Measurements from ENCODE around the gene NHSL1.

NHSL1 gene

GRCh38 chr6:138468320-138469015 is 30.8 kb downstream of the NHSL1 start:
- TF ChIP-seq POLR2AphosphoS5 (IDR thresholded peaks at IDR 0.05; ENCODE audit: low read depth, low read length), result no peak
- no peak for TF ChIP-seq SIN3A (IDR thresholded peaks at IDR 0.05; ENCODE audit: borderline replicate concordance, insufficient read depth, low read length)
- no peak for TF ChIP-seq FOXP2 (optimal IDR thresholded peaks at IDR 0.05; ENCODE audit: borderline replicate concordance, extremely low read depth, extremely low read length, insufficient read depth)
- TF ChIP-seq TAF1 (IDR thresholded peaks at IDR 0.05; ENCODE audit: borderline replicate concordance, insufficient read depth, low read length), result no peak
- TF ChIP-seq, protein P1, sequence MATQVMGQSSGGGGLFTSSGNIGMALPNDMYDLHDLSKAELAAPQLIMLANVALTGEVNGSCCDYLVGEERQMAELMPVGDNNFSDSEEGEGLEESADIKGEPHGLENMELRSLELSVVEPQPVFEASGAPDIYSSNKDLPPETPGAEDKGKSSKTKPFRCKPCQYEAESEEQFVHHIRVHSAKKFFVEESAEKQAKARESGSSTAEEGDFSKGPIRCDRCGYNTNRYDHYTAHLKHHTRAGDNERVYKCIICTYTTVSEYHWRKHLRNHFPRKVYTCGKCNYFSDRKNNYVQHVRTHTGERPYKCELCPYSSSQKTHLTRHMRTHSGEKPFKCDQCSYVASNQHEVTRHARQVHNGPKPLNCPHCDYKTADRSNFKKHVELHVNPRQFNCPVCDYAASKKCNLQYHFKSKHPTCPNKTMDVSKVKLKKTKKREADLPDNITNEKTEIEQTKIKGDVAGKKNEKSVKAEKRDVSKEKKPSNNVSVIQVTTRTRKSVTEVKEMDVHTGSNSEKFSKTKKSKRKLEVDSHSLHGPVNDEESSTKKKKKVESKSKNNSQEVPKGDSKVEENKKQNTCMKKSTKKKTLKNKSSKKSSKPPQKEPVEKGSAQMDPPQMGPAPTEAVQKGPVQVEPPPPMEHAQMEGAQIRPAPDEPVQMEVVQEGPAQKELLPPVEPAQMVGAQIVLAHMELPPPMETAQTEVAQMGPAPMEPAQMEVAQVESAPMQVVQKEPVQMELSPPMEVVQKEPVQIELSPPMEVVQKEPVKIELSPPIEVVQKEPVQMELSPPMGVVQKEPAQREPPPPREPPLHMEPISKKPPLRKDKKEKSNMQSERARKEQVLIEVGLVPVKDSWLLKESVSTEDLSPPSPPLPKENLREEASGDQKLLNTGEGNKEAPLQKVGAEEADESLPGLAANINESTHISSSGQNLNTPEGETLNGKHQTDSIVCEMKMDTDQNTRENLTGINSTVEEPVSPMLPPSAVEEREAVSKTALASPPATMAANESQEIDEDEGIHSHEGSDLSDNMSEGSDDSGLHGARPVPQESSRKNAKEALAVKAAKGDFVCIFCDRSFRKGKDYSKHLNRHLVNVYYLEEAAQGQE (IDR thresholded peaks at IDR 0.05; ENCODE audit: insufficient read depth in 1 of 2, low read depth in 2 of 2, low read length in 2 of 2), result no peak

- TF ChIP-seq SIN3A (IDR thresholded peaks at IDR 0.05; ENCODE audit: borderline replicate concordance, insufficient read depth, low read length) (no peak), POLR2AphosphoS5 (IDR thresholded peaks at IDR 0.05; ENCODE audit: low read depth, low read length) (no peak), FOXP2 (optimal IDR thresholded peaks at IDR 0.05; ENCODE audit: borderline replicate concordance, extremely low read depth, extremely low read length, insufficient read depth) (no peak), TAF1 (IDR thresholded peaks at IDR 0.05; ENCODE audit: borderline replicate concordance, insufficient read depth, low read length) (no peak)
- TF ChIP-seq, protein P1 (IDR thresholded peaks at IDR 0.05; ENCODE audit: insufficient read depth in 1 of 2, low read depth in 2 of 2, low read length in 2 of 2), result no peak
These were observed 31.4 kb downstream of the NHSL1 start for GRCh38 chr6:138467901-138468300.

GRCh38 chr6:138465007-138465645 is 34.2 kb downstream of the NHSL1 start:
- TF ChIP-seq FOXP2 (optimal IDR thresholded peaks at IDR 0.05; ENCODE audit: borderline replicate concordance, extremely low read depth, extremely low read length, insufficient read depth) (no peak), TAF1 (IDR thresholded peaks at IDR 0.05; ENCODE audit: borderline replicate concordance, insufficient read depth, low read length) (no peak), POLR2AphosphoS5 (IDR thresholded peaks at IDR 0.05; ENCODE audit: low read depth, low read length) (no peak), SIN3A (IDR thresholded peaks at IDR 0.05; ENCODE audit: borderline replicate concordance, insufficient read depth, low read length) (no peak)
- TF ChIP-seq, protein P1 (IDR thresholded peaks at IDR 0.05; ENCODE audit: insufficient read depth in 1 of 2, low read depth in 2 of 2, low read length in 2 of 2), result no peak

GRCh38 chr6:138464085-138464484 is 35.2 kb downstream of the NHSL1 start:
- TF ChIP-seq, protein P1 (IDR thresholded peaks at IDR 0.05; ENCODE audit: insufficient read depth in 1 of 2, low read depth in 2 of 2, low read length in 2 of 2), result no peak
- TF ChIP-seq FOXP2 (optimal IDR thresholded peaks at IDR 0.05; ENCODE audit: borderline replicate concordance, extremely low read depth, extremely low read length, insufficient read depth), result no peak
